Activated gamma-delta T cell treated with anti-CD3 and anti-CD28 coated beads, Interleukin-2, amount 50 U/mL, for 16 hours (primary cell): ENCODE results near the gene KRT3.

Experiments used
- DNase-seq: peaks from one replicate; pipeline ENCODE4 v3.0.0-alpha.2; 2020; ENCODE audit warnings: low read depth

Gene KRT3

DNA sequence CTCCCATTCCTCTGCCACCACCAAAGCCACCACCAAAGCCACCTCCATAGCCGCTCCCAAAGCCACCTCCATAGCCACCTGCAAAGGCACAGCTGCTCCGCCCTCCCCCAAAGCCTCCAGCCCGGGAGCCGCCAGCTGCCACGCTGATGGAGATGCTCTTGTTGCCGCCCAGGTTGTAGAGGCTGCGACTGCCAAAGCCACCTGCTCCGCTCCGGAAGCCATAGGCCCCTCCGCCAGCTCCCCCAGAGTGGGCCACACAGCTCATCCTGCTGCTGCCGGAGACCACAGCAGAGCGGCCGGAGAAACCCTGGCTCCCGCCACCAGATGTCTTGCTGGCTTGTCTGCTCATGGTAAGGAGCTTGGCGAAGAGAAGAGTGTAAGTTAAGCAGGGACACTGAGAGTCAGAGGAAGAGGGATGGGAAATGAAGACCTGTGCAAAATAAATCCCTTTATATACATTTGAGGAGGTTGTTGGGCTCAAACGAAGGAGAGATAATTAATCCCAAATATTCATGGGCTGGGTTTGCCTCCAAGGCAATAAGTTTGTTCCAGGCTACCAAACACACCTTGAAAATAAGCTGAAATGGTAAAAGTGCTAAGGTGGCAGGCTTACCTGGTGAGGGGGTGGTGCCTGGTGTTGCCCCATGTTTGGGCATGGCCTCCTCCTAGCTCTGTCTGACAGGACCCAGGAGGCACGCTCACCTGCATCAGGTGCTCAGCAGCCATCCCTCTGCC, at the start of gene KRT3:
Gene KRT3, minus strand, starts transcription at position 424 of the 735 bp plus-strand sequence. Its CDS starts 75 bp downstream, at position 349.
- DNase-seq, result no peak

DNA sequence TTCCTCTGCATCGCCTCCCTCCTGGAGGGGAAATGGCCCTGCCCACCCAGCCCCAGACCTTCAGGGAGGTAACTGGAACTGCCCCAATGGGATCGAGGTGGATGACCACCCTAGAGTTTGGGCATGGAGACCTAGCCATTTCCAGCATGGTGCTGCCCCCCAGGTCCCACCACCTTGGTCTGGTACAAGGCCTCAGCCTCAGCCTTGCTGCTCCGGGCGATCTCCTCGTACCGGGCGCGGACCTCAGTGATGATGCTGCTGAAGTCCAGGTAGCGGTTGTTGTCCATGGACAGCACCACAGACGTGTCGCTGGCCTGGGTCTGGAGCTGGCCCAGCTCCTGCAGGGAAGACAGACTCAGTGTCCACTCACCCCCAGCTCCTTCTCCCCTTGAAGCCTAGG, 48.5 kb upstream of the KRT3 start:
- no peak for DNase-seq

DNA sequence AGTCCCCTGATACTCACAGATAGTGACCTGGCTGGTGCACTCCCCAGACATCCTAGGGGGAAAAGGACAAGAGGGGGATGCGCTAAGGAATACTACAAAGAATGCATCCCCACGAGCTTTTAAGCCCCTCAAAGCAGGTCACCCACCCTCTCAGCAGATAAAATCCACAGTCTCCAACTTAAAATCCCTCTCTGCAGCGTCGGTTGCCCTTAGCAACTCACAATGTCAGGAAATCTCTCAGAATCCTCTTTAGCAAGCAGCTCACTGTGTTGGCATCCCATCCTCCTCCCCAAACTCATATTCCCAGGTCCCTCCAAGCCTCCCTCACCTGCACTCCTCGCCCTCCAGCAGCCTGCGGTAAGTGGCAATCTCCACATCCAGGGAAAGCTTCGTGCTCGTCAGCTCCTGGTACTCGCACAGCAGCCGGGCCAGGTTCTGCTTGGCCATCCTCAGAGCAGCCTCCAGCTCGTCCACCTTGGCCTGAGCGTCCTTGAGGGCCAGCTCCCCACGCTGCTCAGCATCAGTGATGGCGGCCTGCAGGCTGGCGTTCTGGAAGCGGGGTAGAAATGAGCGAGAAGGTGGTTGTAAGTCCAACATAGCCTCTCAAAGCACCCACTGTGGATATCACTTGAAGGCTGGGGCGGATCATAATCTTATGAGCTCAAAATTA, 43.7 kb upstream of the KRT3 start:
- no peak for DNase-seq

DNA sequence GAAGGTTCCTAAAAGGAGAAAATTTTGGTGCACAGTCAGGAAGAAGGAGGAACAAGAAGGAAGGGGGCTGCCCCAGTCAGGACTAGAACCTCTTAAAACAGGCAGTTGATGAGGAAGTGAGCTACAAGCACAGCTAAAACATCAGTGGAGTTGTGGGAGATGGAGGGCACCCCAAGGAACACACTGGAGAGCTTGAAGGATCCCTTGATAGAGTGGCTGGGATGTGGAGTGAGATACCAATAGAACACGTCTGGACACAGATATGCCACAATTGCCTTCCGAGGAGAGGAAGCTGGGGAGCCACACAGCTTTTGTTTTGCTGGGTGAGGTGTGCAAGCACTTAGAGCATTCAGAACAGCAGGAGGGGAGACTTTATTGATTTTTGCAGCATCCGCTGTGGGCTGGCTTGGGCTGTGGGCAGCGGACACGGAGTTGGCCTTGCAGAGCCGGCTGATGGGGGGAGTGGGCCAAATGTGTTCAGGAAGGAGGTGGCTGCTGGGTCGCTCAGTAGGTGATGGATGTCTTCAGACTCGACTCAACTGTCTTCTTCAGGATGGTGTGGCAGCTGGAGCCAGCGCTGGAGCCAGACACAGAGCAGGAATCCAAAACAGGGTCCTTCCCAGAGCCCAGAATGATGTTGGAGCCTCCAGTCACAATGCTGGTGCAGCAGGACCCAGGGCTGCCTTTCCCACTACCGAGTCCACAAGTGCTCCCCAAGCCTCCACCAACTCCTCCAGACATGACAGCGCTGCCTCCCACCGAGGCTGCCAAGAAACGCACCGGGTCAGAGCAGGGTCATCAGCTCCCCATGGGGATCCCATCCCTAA, 42.9 kb upstream of the KRT3 start:
- DNase-seq, result no peak

DNA sequence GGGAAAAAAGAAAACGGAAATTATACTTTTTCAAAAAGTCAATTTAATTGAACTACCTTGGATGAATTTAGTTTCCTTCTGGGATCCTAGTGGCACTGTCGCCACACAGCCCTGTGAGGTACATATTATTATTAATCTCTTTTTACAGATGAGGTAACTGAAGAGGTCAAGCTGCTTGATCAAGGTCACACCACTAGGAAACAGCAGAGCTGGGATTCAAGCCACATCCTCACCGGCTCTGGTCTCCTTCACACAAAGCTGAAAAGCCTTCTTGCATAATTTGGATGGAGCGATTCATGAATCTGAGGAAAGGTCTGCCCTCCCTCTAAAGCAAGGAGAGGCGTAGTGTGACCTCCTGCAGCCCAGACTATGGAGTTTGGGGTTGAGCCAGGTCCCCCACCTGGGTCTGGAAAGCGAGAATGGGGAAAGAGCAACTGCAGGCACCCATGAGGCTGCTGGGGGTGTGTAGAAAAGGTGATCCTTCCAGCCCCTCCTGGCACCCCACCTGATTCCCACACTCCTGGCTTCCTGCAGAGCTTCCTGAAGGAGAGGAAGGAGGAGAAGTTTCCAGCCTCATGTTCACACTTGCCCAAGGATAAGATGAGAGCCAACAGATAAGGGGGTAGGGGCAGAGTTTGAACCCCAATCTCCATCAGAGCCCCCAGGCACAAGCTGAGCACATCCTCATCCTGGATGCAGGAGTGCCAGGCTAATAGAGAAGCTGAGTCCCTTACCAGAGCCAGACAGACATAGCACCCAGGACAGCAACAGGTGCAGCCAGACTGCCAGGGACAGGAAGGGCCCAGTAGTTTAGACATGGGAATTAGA, 42.1 kb upstream of the KRT3 start:
- no peak for DNase-seq

DNA sequence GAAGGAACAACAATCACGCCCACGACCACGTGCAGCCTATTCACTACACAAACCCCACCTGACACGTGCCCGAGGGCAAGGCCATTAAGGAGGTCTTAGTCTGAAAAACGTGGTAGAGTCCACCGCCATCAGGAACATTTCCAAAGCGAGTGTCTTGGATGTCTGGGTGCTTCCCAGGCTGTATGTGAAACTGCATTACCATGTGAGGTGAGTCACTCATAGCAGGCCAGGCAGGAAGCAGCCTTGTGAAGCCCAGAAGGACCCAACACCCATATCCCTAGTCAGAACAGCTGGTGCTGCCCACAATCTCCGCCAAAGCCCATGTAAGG, 41.5 kb upstream of the KRT3 start:
- DNase-seq, result no peak

DNA sequence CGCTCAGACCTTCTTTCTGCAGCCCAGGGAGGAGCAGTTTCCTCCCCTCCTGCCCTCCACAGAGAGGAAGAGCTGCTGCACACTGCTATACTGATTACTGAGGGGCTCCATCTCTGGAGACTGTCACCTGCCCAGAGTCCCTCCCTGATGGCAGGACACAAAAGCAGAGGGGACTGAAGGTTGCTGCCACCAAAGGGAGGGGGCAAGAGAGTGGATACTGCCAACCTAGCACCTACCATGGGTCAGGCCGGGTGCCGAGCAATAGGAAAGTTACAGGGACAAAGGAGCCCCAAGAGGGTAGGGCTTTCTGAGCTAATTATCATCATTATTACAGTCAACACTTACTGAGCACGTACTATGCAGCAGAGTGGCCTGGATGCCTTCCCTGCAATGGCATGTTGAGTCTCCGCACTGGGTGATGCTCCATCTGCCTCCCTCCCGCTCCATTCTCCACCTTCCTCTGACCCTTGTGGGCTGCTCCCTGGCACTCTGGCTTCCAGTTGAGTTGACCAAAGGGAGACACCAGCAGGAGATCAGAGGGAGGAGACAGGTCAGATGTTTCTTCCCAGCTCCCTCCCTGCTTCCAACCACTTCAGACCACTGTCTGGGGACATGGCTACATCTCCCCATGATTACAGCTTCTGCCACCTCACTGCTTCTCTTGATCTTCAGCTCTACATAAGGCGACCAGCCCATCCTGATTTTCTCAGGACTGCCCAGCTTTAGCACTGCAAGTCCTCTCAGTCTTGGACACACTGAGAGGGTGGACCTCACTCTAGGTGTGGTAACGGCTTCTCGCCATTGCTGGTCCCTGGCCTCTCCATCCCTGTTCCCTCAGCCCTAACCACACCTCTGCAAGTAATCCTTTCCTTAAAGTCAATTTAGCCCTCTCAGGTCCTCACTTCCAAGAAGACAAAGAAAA, 40.8 kb upstream of the KRT3 start:
- DNase-seq, result no peak

DNA sequence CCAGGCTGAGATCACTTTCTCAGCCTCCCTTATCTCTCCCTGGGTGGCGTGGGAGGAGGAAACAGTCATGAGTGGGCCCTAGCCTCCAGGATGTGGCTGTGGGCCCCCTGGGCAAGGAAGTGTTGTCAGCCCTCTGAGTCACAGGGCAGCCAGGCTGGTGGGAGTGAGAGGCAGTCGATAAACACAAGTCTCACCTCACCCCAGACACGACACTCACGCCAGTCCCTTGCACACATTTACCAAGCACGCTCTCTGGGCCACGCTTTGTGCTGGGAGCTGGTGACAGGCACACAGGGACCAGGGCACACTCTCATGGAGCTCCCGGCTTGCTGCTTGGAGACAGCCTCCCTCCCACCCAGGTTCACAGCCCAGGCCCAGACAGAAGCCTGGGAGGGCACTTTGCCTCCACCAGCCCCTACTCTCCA, 40.1 kb upstream of the KRT3 start:
- DNase-seq, result peak; percentile 69

DNA sequence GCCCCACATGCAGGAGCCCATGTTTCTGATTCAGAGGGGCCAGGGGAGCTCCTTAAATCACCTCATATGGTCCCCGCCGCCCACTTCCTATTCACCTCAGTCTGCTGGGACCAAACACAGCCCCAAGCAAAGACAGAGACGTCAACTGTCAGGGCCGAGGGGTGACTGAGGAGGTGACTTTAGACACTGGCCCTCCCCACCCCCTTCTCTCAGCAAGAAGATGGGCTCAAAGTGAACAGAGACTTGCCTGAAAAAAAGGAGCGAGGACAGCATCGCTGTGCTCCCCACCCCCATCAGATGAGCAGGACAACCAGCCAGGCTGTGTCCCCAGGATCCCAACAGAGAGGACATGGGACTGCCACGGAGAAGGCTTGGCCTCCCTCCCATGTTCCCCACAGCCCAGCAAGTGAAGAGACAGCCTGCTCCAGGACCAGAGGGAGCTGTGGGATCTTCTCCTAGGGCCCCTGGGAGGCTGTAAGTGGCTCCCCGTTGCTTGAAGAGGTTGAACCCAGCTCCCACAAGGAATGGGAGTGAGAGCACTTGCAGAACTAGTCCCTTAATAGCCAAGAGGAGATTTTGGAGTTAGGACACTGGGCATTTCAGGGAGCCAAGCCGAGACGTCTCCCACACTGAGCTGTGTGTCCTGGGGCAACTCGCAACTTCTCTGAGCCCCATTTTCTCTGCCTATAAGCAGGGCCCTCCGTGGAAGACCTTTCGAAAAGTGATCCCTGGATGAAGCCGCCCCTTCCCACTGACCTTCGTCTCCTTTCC, 39.5 kb upstream of the KRT3 start:
- DNase-seq, result no peak

DNA sequence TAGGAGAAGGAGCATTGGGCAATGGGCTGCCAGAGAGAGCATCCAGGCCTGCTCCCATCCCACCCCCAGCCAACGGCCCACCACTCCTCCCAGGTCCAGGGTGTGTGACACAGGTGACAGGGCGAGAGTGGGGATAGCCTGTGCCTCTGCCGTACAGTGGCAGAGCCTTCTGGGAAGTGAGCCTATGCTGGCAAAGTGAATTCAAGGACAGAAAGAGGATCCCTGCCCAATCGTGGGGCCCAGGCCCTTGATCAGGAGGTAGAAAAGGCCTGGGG, 38.7 kb upstream of the KRT3 start:
- no peak for DNase-seq

DNA sequence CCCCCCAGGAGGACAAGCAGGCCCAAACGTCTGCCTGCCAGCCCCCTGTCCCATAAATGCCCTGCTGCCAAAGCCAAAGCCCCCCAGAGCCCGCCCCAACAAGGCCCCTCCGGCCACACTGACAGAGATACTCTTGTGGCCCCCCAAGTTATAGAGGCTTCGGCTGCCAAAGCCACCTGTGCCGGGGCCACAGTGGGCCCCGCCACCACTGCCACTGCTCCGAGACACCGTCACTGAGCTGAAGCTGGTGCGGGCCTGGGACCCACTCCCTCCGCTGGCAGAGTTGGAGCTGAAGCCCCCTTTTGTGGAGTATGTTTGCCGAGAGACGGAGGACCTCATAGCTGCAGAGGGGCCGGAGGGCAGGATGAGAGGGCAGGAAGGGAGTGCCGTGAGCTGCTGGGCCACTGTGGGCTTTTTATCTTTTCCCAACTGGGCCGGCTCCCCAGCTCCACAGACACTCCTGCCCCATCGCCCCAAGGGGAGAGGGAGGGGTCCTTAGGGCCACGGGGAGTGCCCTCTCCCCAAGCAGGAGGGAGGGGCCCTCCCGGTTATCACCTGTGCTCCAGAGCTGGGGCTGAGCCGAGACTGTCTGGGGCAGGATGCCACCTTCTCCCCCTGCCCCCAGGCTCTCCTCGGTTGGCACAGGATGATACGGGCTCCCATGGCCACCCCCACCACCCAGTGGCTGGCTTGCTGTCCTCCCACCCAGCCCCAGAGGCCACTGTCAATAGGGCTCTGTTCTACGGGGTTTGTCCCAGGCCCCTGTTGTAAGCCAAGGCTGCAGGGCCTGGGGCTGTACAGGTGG, 38.2 kb upstream of the KRT3 start, which contains the start of gene KRT79:
Gene KRT79, minus strand, starts transcription at position 390 of the 805 bp plus-strand sequence. Its CDS starts 51 bp downstream, at position 339.
- DNase-seq, result no peak

DNA sequence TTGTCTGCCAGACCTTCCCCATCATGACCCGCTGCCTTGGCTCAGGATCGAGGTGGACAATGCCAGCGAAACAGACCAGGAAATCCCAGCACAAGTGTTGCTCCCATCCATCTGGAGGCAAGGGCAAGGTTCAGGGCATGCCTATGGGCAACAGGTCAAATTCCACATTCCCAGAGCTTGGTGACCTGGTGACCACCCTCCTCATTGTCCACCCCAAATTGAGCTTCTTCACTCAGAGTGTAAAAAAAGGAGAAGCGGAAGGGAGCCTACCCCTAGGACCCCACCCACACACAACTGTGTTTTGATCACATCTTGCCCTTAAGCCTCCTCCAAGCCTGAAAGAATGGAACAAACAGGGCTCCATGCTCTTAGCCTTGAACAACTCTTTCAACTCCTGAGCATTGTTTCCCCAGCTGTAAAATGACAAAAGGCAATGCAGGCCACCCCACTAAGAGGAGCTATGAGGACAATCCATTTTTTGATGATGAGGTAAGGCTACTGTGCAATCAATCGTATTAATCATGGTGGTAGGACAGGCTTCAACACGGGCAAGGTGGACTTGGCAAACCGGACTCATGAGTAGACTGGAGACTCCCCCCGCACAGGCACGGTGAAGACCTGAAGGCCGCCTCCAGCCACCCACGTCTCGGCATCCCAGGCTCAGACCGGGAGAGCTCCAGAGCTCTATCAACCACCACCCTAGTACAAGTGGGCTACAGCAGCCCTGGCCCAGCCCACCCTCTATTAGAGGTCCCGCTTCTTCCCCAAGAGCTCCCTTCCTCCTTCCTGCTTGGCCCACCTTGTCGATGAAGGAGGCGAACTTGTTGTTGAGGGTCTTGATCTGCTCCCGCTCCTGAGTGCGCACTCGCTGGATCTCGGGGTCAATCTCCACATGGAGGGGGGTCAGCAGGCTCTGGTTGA, 37.3 kb upstream of the KRT3 start:
- no peak for DNase-seq

DNA sequence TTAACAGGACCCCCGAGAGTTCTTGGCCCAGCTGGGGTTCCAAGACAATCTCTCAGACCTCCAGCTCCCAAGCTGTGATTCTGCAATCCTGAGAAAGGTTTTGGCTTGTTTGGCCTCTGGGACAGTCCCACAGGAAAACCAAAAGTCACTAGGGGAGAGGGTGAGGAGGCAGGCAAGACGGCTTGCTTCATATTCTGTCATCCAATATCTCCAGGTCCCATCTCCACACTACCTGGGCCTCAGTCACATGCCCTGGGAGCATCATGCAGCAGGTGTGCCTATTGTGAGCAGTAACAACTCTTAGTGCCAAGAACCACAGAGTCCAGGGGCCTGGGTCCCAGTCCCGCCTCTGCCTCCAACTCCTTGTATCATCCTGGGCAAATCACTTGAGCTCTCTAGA, 36.5 kb upstream of the KRT3 start:
- DNase-seq, result no peak

DNA sequence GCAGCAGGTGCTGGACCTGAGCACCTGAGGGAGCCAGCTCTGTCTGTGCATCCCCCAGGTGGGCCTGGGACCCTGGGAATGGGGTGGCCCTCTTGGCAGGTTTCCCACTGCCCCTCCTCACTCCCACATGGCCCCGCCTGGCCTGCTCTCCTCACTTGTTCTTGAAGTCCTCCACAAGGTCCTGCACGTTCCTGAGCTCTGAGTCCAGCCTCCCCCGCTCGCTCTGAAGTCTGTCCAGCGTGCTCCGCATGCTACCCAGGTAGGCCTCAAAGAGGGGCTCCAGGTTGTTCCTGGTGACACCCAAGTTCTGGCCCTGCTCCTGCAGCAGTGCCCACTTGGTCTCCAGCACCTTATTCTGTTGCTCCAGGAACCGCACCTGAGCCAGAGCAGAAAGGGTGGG, 35.3 kb upstream of the KRT3 start:
- no peak for DNase-seq

DNA sequence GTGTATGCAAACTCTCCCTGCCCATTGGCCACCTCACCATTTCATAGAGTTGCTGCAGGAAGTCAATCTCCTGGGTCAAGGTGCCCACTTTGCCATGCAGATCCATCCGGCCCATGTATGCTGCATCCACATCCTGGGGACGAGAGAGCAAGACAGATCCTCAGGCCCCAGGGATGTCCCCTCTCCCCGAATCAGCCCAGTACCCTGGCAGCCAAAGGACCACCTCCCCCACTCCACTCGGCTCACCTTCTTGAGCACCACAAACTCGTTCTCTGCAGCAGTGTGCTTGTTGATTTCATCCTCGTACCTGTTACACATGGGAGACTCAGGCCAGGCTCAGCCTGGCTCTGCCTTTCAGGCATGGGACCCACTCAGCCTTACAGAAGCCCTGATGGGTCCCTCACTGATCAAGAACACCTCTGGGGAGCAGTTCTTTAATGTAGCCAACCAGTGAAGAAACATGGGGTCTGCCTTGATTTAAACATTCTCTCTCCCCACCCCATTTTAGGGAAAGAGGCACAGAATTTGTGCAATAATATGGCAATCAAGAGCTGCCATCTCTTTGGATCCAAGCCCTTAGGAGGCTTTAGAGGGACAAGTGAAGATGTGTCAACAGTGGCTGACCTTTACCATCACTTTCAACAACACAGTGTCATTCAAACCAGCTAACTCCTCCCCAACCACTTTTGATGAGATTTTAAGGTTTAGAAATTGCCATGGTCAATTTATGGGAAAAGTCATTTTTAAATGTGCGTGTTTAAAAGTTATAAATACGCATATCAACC, 34.3 kb upstream of the KRT3 start:
- DNase-seq, result no peak

DNA sequence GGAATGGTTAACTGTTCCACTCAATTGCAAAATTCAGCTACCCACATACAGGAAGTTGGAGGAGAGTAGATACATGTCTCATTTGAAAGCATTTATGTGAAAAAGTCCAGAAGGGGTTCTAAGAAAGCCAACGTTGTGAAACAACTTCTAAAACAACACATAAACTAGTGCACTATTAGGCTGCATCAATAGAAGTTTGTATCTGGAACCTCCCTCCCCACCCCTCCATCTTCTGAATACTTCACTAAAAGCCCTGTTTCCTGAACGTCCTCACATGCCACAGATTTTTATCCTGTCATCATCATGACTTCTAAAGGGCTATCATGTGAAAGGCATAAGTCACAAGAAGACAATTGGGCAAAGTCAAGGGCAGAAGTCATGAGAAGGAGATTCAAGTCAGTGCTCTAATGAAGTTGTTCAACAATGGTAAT, 32.7 kb upstream of the KRT3 start:
- DNase-seq, result no peak

DNA sequence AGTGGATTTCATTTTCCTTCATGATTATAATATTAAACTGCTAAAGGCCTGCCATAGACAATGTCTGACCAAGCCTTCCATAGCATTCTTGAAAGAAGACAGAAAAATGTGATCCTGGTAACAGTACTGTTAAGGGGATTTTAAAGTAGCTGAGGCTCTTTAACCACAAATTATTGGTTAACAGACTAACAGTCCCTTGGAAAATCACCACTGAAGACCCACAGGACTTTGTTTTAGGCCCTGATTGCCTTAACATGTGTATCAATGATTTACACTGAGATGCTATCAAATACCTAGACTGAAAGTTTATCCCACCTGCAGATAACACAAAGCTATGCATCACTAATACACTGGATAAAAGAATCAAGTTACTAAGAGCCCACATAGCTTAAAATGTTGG, 32.2 kb upstream of the KRT3 start:
- no peak for DNase-seq
